NCI-H2029 treated with DMSO at 0.1 percent for 48 hours (cell line): ENCODE data around the gene TTLL11.
"Not testable (repeated sequence)": the region's sequence is repeated elsewhere in the genome, so short reads cannot be mapped to it uniquely, and the experiment has no call there.

Experiments used
- DNase-seq: peaks from one replicate; lab custom pipeline; 2025; lab: John Stamatoyannopoulos, UW

TTLL11 gene

DNA sequence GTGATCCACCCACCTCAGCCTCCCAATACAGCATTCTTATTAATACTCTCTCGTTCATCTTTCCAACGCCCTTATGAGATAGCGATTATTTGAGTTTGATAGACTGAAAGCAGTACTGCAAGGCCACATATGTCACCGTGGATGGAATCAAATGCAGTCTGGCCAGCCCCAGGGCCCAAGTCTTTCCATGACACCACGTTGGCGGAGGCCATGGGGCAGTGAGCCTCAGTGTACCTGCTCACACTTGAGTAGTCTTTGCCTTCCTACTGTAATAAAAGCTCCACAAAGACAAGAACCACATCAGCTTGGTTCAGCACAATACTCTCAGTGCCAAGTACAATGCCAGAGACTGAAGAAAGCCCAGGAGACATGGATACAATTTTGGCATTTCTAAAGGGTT, 88.5 kb downstream of the TTLL11 start:
- DNase-seq: no peak

DNA sequence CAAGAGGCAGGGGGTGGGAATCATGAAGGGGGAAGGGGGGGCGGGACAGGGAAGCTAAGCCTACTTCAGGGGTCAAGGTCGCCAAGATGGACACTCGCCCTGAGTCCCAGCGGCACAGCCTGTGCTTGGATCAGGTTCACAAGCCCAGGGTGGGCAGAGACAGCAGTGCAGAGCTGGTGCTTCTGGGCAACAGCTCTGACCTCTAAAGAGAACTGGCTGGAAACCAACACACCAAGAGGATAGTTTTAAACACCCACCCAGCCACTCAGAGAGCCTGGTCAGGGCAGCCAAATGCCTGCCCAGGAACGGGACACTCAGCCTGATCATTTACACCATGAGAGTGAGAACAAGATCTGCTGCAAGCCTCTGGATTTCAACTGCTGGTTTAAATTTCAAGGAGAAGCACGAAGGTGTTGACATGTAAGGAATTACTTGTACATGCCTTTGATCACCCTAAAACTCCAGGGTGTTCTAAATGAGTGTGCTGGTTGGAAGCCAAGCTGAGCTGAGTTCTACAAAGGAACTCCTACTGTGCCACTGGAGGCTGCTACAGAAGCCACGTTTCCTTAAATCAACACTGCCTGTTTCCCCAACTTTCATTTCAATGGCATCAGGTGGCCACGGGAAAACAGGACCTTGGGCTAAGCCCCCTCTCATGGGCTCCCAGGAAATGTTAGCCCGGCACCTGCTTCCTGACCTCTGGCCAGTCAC, 91.5 kb downstream of the TTLL11 start:
- no peak for DNase-seq

DNA sequence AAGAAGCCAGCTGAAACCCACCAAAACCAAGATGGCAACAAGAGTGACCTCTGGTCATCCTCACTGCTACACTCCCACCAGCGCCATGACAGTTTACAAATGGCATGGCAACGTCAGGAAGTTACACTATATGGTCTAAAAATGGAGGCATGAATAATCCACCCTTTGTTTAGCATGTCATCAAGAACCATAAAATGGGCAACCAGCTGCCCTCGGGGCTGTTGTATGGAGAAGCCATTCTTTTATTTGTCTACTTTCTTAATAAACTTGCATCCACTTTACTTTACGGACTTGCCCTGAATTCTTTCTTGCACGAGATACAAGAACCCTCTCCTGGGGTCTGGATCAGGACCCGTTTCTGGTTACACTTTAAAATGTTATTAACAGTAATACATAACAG, 92.6 kb downstream of the TTLL11 start:
- DNase-seq: not testable (repeated sequence)

DNA sequence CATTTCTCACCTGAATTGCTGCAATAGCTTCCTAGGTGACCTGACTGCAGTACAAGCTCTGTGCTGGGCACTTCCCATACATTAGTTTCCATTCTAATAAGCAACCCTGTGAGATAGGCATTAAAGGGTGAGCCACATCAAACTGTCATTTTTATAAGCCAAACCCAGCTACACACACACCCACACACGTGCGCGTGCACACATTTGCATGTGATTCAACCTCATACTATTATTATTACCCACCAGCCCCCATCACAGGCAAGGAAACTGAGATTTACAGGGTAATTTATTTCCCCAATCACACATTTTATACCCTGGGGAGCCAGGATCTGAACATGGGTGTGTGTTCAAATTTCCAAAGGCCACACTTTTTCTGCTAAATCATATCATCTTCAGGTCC, 93.6 kb downstream of the TTLL11 start:
- DNase-seq: no peak

- DNase-seq: no peak
Measured at GRCh38 chr9:121998513-121999049, 94.5 kb downstream of the TTLL11 start.

GRCh38 chr9:121997791-121998190, 95.3 kb downstream of the TTLL11 start:
- DNase-seq: no peak

DNA sequence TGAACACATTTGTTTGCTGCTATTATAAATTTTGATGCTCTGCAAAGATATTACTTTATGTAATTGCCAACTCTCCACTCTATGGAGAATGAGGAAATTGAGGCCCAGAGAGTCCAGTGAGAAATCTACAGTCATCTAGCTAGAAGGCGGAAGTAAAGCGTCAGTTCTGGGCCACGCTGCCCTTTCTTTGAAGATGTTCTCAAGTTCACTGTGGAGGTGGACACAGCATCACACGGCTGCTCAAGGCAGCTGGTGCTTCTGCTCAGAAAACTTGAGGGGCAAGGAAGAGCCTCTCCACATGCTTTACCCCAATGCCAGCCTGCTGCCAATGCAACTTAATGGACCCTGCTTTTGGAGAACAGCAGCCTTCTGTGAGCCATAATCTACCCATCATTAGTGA, 96.3 kb downstream of the TTLL11 start:
- no peak for DNase-seq

GRCh38 chr9:121995997-121996396, 97.1 kb downstream of the TTLL11 start:
- DNase-seq: no peak

GRCh38 chr9:121992571-121993212, 100.4 kb downstream of the TTLL11 start:
- peak; percentile 67 for DNase-seq

DNA sequence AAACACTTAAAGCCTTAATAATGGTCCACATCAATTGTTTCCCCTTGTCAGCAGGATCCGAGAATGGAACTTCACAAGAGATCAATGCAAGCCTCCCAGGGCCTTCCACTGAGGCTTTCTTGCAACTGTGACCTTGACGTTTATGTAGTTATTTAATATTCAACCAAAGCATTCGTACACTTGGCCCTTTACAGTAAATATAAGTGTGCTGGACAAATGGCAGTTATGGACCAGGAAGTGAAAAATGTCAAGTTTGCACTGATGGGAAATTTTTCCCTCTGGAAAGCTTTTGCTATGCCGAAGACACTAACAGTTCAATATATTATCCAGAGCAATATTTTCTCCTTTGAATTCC, 101.8 kb downstream of the TTLL11 start:
- DNase-seq: no peak

GRCh38 chr9:121990600-121991306, 102.4 kb downstream of the TTLL11 start:
- DNase-seq: no peak

DNA sequence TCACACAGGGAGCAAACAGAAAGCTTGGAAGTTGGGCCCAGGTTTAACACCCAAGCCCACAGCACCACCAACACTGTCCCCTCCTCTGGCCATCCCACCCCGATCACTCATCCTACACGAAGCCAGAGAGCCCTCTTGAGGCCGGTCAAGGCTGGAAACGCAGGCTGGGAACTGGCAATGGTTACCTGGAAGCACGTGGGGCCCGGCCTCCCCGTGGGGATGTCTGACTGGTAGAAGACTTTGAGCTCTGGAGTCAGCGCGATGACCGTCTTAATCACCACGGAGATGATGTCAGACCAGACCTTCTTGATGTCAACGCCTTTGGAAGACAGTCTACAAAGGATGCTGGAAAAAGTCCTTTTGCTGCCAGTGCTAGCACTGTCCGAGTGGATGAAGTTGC, 104.1 kb downstream of the TTLL11 start:
- no peak for DNase-seq

- no peak for DNase-seq
Measured at GRCh38 chr9:121987314-121987713, 105.8 kb downstream of the TTLL11 start.

GRCh38 chr9:121985792-121986494, 107.2 kb downstream of the TTLL11 start:
- no peak for DNase-seq

GRCh38 chr9:121984726-121985402, 108.2 kb downstream of the TTLL11 start:
- DNase-seq: no peak

- DNase-seq: no peak
Measured at GRCh38 chr9:121983736-121984135, 109.4 kb downstream of the TTLL11 start.

DNA sequence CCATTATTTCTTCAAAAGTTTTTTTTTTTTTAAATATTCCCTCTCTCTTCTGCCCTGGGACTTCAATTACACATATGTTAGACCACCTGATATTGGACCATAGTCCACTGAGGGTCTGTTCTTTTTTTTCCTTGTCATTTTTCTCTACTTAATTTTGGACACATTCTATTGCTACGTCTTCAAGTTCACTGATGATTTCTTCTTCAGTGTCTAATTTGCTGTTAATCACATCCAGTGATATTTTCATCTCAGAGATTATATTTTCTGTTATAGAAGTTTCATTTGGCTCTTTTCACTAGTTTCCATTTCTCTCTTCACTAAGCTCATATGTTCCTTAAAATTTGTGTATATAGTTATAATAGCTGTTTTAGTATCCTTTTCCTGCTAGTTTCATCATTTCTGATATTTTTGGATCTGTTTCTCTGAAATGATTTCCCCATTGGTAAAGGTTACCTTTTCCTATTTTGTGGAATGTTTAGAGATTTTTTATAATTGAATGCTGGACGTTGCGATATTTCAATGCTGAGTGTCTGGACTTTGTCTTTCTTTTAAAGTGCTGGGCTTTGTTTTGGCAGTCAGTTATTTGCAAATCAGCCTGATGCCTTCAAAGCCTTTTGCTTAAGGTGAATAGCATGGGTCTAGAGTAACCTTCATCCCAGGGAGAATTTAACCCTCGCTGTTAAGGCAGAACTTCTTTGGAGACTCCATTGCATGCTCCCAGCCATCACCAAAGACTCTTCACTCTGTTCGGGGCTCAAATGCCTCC, 111.8 kb downstream of the TTLL11 start:
- DNase-seq: no peak

DNA sequence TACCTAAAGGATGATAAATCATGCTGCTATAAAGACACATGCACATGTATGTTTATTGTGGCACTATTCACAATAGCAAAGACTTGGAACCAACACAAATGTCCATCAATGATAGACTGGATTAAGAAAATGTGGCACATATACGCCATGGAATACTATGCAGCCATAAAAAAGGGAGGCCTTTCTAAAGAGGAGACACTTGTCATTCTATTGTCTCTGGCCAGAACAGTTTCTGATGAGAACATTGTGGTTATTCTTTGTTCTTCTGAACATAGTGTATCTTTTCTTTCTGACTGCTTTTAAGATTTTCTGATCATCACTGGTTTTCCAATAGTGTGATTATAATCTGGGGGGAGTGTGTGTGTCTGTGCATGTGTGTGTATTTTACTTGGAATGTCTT, 112.4 kb downstream of the TTLL11 start:
- DNase-seq: not testable (repeated sequence)

- no peak for DNase-seq
Measured at GRCh38 chr9:121979736-121980135, 113.4 kb downstream of the TTLL11 start.

- DNase-seq: no peak
Measured at GRCh38 chr9:121976751-121977150, 116.4 kb downstream of the TTLL11 start.

DNA sequence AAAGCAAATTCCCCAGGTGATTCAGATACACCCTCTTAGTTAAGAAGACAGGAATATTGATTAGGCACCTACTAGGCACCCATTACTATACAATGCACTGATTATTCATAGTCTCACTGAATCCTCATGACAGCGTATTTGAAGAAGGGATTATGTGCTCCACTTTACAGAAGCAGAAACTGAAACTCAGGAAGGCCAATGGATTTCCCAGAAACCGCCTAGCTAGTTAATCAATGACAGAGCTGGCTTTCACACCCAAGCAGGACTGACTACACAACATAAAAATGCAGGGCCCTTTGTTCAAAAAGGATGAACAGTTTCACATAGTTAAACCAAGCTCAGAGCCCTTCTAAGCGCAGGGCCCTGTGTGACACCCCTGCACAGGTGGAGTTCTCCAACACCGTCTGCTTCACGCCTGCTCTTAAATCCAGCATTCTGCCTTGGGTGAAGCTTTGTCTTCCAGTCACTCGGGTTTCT, 117.3 kb downstream of the TTLL11 start:
- no peak for DNase-seq
